AG10803 (cell line): Measurements from ENCODE around the gene PA2G4.

Experiments
- DNase-seq: peaks from one replicate; pipeline ENCODE4 v3.0.0; 2010; ENCODE audit warnings: low read depth
- H3K4me3 ChIP-seq: 2 replicates; pipeline ENCODE4 v1.5.1; 2011; ENCODE audit warnings: mild to moderate bottlenecking, low read length, control low read depth
- CTCF ChIP-seq: conservative IDR thresholded peaks from 2 replicates; pipeline ENCODE4 v1.5.1; 2011; ENCODE audit warnings: mild to moderate bottlenecking, low read length, control low read depth, inconsistent platforms

Gene PA2G4

DNA sequence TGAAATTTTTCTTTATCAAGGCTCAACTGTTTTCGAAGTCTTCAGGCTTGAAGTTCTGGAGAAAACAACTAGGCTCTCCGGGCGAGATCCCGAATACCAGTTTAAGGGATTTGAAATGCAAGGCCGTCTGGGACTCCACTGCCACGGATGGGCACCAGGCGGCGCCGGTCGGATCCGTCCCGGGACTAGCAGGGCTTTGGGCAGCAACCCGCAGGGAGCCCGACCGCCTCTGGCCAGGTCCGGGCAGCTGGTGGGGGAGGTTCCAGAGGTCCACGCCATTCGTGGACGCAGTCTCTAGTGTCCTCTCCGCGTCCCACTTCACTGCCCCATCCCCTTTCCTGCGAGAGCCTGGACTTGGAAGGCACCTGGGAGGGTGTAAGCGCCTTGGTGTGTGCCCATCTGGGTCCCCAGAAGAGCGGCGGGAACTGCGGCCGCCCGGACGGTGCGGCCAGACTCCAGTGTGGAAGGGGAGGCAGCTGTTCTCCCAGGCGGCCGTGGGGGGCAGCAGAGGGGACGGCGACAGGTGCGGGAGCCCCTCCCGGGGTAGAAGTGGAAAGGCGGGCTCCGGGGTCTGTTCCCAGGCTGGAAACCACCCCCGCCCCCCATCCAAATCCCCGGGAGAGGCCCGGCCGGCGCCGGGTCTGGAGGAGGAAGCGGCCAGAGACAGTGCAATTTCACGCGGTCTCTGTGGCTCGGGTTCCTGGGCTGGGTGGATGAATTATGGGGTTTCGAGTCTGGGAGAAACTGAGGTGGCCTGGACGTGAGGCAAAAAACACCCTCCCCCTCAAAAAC, 25.2 kb upstream of the PA2G4 start:
- DNase-seq, result peak; percentile 79
- peak; percentile 76 for TF ChIP-seq CTCF

GRCh38 chr12:56079723-56080555, 24.4 kb upstream of the PA2G4 start, which contains the start of gene ERBB3:
Gene ERBB3, plus strand, starts transcription at chr12:56080165. Its CDS starts 136 bp downstream, at chr12:56080301.
- TF ChIP-seq CTCF, result peak; percentile 14; the same call in 1 of the 2 replicates
- H3K4me3 ChIP-seq, result peak within 1 kb of the TSS; percentile 60
- DNase-seq, result peak; percentile 76

More for the DNA sequence above, 25.2 kb upstream of the PA2G4 start:
- peak overlapping the region; percentile 60 for H3K4me3 ChIP-seq

GRCh38 chr12:56080556-56081138, 23.7 kb upstream of the PA2G4 start:
- no peak for DNase-seq
- peak overlapping the region; percentile 60 for H3K4me3 ChIP-seq
- TF ChIP-seq CTCF, result no peak

- DNase-seq, result no peak
- H3K4me3 ChIP-seq, result no peak overlapping the region
- TF ChIP-seq CTCF, result no peak
Measured at GRCh38 chr12:56081393-56082347, 22.7 kb upstream of the PA2G4 start.

GRCh38 chr12:56082382-56082781, 22.0 kb upstream of the PA2G4 start:
- no peak for DNase-seq
- TF ChIP-seq CTCF, result no peak
- no peak overlapping the region for H3K4me3 ChIP-seq

- no peak overlapping the region for H3K4me3 ChIP-seq
- no peak for TF ChIP-seq CTCF
- DNase-seq, result no peak
Measured at GRCh38 chr12:56082967-56083366, 21.4 kb upstream of the PA2G4 start.
